NCI-H526 (cell line): ENCODE data around the gene ADNP.
"Not testable (repeated sequence)": the region's sequence is repeated elsewhere in the genome, so short reads cannot be mapped to it uniquely, and the experiment has no call there.

ENCODE experiments used
- DNase-seq, 2 experiments: peaks; one replicate each; lab custom pipeline; 2025; lab: John Stamatoyannopoulos, UW

Gene ADNP

GRCh38 chr20:50903353-50904051, 27.7 kb downstream of the ADNP start:
- DNase-seq, result no peak

GRCh38 chr20:50901301-50901700, 29.9 kb downstream of the ADNP start:
- DNase-seq, result no peak

- DNase-seq, result no peak
These were observed 31.0 kb downstream of the ADNP start for GRCh38 chr20:50900261-50900660.

GRCh38 chr20:50898475-50898874, 32.8 kb downstream of the ADNP start:
- no peak for DNase-seq

GRCh38 chr20:50895111-50895830, 36.0 kb downstream of the ADNP start:
- peak; percentile 45 to 68 for DNase-seq

GRCh38 chr20:50893620-50894019, 37.6 kb downstream of the ADNP start:
- DNase-seq, result no peak

- DNase-seq, result no peak
These were observed 38.8 kb downstream of the ADNP start for GRCh38 chr20:50892394-50892793.

- no peak for DNase-seq
These were observed 40.1 kb downstream of the ADNP start for GRCh38 chr20:50891138-50891537.

- no peak for DNase-seq
These were observed 43.7 kb downstream of the ADNP start for GRCh38 chr20:50887576-50887975.

- DNase-seq, result no peak
These were observed 45.0 kb downstream of the ADNP start for GRCh38 chr20:50886184-50886790.

- DNase-seq, result no peak
These were observed 45.5 kb downstream of the ADNP start for GRCh38 chr20:50885781-50886180.

GRCh38 chr20:50885068-50885467, 46.2 kb downstream of the ADNP start:
- no peak for DNase-seq

GRCh38 chr20:50883856-50884255, 47.4 kb downstream of the ADNP start:
- DNase-seq, result no peak

- DNase-seq, result not testable (repeated sequence)
These were observed 49.3 kb downstream of the ADNP start for GRCh38 chr20:50881759-50882424.

- DNase-seq, result no peak
These were observed 51.3 kb downstream of the ADNP start for GRCh38 chr20:50879649-50880550.

- no peak for DNase-seq
These were observed 53.9 kb downstream of the ADNP start for GRCh38 chr20:50877232-50877743.

- no peak for DNase-seq
These were observed 54.4 kb downstream of the ADNP start for GRCh38 chr20:50876816-50877215.

- DNase-seq, result no peak
These were observed 55.1 kb downstream of the ADNP start for GRCh38 chr20:50876063-50876685.

GRCh38 chr20:50874758-50875665, 56.2 kb downstream of the ADNP start:
- DNase-seq, result no peak
